GM19397 (cell line): ENCODE data around the gene CKM.

ENCODE experiments used
- ATAC-seq: cut with Tn5 transposase; IDR thresholded peaks from one replicate; pipeline ENCODE4 v1.9.1; 2021; ENCODE audit warnings: mild to moderate bottlenecking, moderate library complexity; ENCODE audit not compliant: unreplicated experiment

The CKM gene

DNA sequence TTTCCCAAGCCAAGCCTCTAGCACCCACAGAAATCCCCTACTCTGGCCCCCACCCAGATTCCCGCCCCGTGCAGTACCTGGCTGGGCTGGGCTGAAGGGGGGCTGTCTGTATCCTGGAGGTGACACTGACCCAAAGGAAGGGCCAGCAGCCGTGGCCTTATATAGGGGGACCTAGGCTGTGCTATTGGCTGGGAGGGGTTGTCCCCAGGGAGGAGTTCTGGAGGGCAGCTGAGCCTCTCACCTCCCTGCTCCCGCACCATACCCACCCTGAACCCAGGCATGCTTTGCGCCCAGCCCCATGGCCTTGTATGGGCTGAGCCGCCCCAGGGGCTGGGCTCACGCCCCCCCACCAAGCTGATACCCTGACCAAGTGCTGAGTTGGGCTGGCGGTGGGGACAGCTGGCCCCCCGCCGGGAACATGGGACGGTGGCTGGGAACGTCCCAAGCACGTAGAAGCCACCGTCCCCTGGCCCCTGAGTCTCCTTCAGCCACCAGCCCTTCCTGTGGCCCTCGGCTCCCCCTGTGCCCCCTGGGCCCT is at the start of gene CKM:
Gene CKM (minus strand): TSS at position 132 of the 538 bp plus-strand sequence. CDS start 3,162 bp downstream, outside the sequence.
- ATAC-seq = no peak

- ATAC-seq = peak; percentile 96
Measured at GRCh38 chr19:45370410-45371204, 47.9 kb upstream of the CKM start, which contains the start of gene ERCC2. TSS of gene ERCC2 (minus strand) at chr19:45370573. CDS start at chr19:45370540, 33 bp downstream.

- ATAC-seq = no peak
Measured at GRCh38 chr19:45368737-45369340, 46.2 kb upstream of the CKM start.

DNA sequence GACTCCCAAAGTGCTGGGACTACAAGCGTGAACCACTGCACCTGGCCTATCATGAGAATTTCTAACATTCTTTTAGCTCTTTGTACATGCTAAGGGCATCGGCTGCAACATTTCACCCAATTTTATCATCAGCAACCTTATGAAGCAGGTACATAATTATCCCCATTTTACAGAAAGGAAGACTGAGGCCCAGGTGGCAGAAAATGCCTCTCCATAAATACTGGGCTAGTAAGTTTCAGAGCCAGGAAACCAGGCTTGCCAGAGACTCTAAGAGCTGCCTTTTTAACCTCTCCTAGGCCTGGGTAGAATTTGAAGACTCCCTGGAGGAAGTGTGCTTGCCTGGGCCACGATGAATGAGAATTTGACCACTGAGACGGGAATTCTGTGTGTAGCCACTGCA is 45.5 kb upstream of the CKM start:
- ATAC-seq = no peak

DNA sequence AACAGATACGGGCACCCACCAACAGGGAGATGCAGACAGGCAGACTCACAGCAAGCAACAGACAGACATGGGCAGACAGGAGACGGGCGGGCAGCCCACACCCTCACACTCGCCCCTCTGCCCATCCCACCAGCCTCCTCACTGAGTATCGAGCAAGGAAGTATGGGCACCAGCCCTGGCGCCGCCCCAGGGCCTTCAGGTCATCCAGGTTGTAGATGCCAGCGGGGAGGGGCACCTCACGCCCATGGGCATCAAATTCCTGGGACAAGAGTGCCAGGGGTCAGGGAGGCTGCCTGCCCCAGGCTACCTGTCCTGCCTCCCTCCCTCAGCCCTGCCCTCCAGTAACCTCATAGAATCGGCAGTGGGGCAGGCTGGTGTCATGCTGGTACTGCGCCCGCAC is 42.0 kb upstream of the CKM start:
- ATAC-seq = no peak

DNA sequence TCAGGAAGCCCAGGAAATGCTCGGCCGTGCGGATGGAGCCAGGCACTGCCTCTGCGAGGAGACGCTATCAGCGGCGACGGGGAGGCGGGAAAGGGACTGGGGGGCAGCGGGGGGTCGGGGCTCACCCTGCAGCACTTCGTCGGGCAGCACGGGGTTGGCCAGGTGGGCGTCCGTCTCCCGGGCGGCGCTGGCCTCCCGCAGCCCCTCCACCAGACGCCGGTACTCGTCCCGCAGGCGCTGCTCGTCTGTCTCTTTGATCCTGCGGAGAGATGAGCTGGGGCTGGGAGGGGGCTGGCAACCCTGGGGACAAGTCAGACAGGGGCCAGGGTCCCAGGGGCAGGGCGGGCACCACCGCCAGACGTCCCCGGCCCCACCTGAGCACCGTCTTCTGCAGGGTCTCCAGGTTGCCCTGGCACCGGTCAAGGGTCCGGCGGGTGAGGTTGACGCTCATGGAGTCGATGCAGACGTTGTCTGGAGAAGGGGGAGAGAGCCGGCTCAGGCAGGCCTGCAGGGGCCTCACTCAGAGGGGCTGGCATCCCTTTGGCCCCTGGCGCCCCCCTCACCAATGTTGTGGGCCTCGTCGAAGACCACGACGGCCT is 41.3 kb upstream of the CKM start:
- no peak for ATAC-seq

DNA sequence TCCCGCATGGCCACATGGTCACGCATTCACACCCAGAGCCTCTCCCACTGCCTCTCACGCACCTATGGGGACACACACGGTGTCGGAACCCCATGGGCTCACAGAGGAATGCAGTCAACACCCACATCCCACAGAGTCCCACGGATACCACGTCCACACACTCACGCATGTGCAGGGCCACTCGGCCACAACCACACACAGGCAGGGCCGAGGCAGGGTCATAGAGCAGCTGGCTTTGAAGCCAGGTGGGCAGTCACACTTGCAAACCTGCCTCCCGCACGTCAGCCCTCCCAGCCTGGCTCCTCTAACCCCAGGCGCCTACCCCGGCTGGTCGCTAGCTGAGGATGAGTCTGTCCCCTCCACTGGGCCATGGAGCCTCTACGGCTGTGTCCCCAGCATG is 39.6 kb upstream of the CKM start:
- no peak for ATAC-seq

DNA sequence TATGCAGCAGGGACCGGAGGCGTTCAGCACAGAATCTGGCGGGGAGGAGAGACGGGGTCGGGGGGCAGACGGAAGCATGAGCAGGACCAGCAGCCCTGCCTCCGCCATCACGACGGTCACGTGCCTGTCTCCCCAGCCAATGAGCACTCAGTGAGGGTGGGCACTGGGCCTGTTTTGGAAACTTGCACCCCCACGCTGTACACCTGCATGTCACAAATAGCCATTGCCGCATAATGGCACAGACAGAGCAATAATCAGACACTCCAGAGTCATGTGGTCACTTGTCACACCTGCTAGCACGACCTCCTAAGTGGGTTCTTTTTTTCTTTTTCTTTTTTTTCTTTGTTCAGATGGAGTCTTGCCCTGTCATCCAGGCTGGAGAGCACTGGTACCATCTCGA is 38.9 kb upstream of the CKM start:
- no peak for ATAC-seq

- no peak for ATAC-seq
Measured at GRCh38 chr19:45358213-45358792, 35.6 kb upstream of the CKM start.

- no peak for ATAC-seq
Measured at GRCh38 chr19:45357445-45357783, 34.7 kb upstream of the CKM start.

GRCh38 chr19:45356760-45357444 is 34.2 kb upstream of the CKM start:
- ATAC-seq = no peak

DNA sequence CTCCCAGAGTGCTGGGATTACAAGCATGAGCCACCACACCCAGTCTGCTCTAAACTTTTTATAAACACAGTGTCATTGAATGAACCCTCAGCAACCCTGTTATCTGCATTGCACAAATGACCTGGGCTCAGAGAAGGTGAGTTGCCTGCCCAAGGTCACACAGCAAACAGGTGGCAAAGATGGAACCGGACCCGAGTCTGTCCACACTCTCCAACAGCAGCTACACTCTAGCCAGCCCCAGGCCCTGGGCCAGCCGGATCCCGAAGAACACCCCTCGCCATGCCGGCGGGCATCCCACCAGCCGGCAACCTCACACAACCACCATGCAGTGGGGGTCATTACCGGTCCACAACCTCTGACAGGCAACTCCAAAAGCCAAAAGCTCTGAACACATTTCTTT is 33.2 kb upstream of the CKM start:
- ATAC-seq = no peak

- no peak for ATAC-seq
Measured at GRCh38 chr19:45355402-45355801, 32.7 kb upstream of the CKM start.

- no peak for ATAC-seq
Measured at GRCh38 chr19:45354241-45354842, 31.7 kb upstream of the CKM start.

DNA sequence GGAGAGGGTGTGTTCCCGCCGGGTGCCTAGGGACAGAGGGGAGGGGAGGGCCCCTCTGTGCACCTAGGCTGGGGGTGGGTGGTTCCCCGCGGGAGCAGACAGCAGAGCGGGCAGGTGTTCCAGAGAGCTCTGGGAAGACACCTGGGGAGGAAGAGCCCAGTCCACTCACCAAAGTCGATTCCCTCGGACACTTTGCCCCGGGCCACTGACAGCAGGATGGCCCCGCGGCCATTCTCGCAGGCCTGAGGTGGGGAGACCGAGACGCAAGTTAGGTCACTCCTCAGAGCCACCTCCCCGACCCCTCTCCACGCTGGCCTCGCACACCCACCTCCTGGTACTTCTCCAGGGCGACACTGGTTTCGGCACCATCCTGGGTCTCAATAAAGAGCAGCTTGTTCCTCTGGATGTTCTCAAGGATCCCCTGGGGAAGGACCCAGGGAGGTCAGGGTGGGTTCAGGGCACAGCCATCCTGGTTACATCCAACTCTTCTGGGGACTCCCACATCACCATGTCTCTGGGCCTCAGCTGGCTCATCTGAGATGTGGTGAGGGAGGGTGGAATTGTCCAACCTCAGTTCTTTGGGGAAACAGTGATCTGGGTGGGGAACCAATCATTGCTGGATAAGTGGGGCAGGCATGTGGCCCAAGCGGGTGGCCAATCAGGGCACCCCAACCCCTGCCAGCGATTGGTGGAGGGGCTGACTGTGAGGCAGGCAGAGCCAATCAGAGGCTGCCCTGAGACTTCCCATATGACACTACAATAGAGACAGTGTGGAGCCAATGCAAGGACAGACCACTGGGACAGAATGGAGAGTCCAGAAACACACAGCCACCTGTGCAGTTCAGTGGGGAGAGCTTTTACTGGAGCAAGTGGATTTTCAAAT is 30.5 kb upstream of the CKM start:
- ATAC-seq = no peak

GRCh38 chr19:45352471-45352870 is 29.8 kb upstream of the CKM start:
- no peak for ATAC-seq

DNA sequence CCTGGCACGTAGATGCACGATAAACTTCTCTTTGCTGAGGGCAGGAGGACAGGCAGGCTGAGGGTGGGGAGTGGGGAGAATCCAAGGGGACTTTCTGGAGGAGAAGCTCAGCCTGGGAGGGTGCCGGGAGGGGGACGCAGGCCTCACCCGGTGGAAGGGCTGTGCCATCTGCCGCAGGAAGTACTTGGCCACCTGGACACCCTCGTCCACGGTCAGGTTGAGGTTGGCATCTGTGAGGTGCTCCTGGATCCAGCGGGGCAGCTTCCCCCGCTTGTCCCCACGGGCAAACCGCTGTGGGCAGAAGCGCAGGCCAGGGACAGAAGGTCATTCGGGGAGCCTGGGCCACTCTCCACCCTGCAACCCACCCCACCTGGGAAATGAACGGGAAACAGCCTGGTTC is 29.4 kb upstream of the CKM start:
- ATAC-seq = no peak

- no peak for ATAC-seq
Measured at GRCh38 chr19:45351401-45351952, 28.8 kb upstream of the CKM start.

- no peak for ATAC-seq
Measured at GRCh38 chr19:45350477-45351058, 27.9 kb upstream of the CKM start.
